IMR-90 (cell line): ENCODE results near the gene CSNK1D. TPM values are rescaled to one million over a fixed set of nuclear protein-coding genes. Genes with fewer than 3 reads are reported as not detected.

ENCODE experiments used
- ATAC-seq: fragments of 200-7000 bp; cut with Tn5 transposase; 2 replicates; pipeline ENCODE4 v1.9.1; 2020; ENCODE audit warnings: low read depth, mild to moderate bottlenecking, moderate library complexity
- BruUV-seq: library from RNA; stranded (reverse); fragments of 400-500 nt; replicated peaks from 2 replicates; lab custom pipeline; 2021; lab: Mats Ljungman, UMichigan
- CTCF ChIA-PET: fragments of 300-600 bp; formaldehyde crosslinking; extraction: SDS; loops from one replicate; lab custom pipeline; 2021; ENCODE audit warnings: antibody characterized with exemption; lab: Yijun Ruan, JAX
- POLR2A ChIA-PET: fragments of 300-600 bp; sonication (Branson Sonifier 250); formaldehyde crosslinking; loops from one replicate; lab custom pipeline; 2022; ENCODE audit warnings: antibody characterized with exemption; ENCODE audit not compliant: unreplicated experiment; lab: Charles Lee
- DNase-seq: peaks from one replicate; pipeline ENCODE4 v3.0.0; 2013
- H2AFZ ChIP-seq: replicated peaks from 2 replicates; pipeline ENCODE3; 2013; ENCODE audit warnings: low read length, mild to moderate bottlenecking; ENCODE audit not compliant: poor library complexity
- H2AK5ac ChIP-seq: 2 replicates; pipeline ENCODE4 v1.6.1; 2013; ENCODE audit warnings: low read depth, low read length, inconsistent platforms
- H2AK9ac ChIP-seq: replicated peaks from 2 replicates; pipeline ENCODE3; 2013; ENCODE audit warnings: mild to moderate bottlenecking, low read depth, low read length, moderate library complexity; ENCODE audit not compliant: poor library complexity
- H2BK120ac ChIP-seq: 2 replicates; pipeline ENCODE4 v1.6.1; 2013; ENCODE audit warnings: low read depth, low read length, inconsistent platforms
- H2BK15ac ChIP-seq: 3 replicates; pipeline ENCODE4 v1.6.1; 2013; ENCODE audit warnings: low read depth, low read length, inconsistent platforms
- H2BK20ac ChIP-seq: 2 replicates; pipeline ENCODE4 v1.6.1; 2013; ENCODE audit warnings: low read depth, mild to moderate bottlenecking, inconsistent platforms, low read length, moderate library complexity
- H2BK5ac ChIP-seq: 2 replicates; pipeline ENCODE4 v1.6.1; 2013; ENCODE audit warnings: mild to moderate bottlenecking, low read depth, low read length, inconsistent platforms; ENCODE audit not compliant: poor library complexity, severe bottlenecking
- H3K14ac ChIP-seq: replicated peaks from 2 replicates; pipeline ENCODE4 v1.6.1; 2013; ENCODE audit warnings: low read depth, low read length, inconsistent platforms
- H3K18ac ChIP-seq: 2 replicates; pipeline ENCODE4 v1.6.1; 2013; ENCODE audit warnings: low read depth, low read length, control low read depth
- H3K23ac ChIP-seq: 2 replicates; pipeline ENCODE4 v1.6.1; 2013; ENCODE audit warnings: low read depth, low read length, inconsistent platforms
- H3K27ac ChIP-seq: 2 replicates; pipeline ENCODE4 v1.5.1; 2013; ENCODE audit warnings: mild to moderate bottlenecking, control low read depth, low read length; ENCODE audit not compliant: insufficient read depth
- H3K27me3 ChIP-seq: 2 replicates; pipeline ENCODE4 v1.6.1; 2013; ENCODE audit warnings: low read length; ENCODE audit not compliant: control insufficient read depth, insufficient read depth
- H3K36me3 ChIP-seq: 2 replicates; pipeline ENCODE4 v1.6.1; 2013; ENCODE audit warnings: low read length, mixed read lengths; ENCODE audit not compliant: control insufficient read depth, insufficient read depth
- H3K4ac ChIP-seq: 2 replicates; pipeline ENCODE4 v1.6.1; 2013; ENCODE audit warnings: low read depth, low read length, inconsistent platforms
- H3K4me1 ChIP-seq: 2 replicates; pipeline ENCODE4 v1.6.1; 2013; ENCODE audit warnings: low read length, mixed read lengths; ENCODE audit not compliant: control insufficient read depth, insufficient read depth
- H3K4me2 ChIP-seq: 2 replicates; pipeline ENCODE4 v1.6.1; 2013; ENCODE audit warnings: low read depth, mild to moderate bottlenecking, control low read depth, low read length, moderate library complexity
- H3K4me3 ChIP-seq: 2 replicates; pipeline ENCODE4 v1.5.1; 2013; ENCODE audit warnings: low read depth, mild to moderate bottlenecking, control low read depth, low read length, moderate library complexity; ENCODE audit not compliant: insufficient read depth
- H3K56ac ChIP-seq: 2 replicates; pipeline ENCODE4 v1.6.1; 2013; ENCODE audit warnings: low read length, inconsistent platforms; ENCODE audit not compliant: insufficient read depth; ENCODE audit errors: extremely low read depth
- H3K79me1 ChIP-seq, 2 experiments: 2 replicates each; pipeline ENCODE4 v1.6.1; 2013; ENCODE audit warnings: low read length in 2 of 2, inconsistent platforms in 1 of 2, low read depth in 1 of 2
- H3K9ac ChIP-seq: 2 replicates; pipeline ENCODE4 v1.6.1; 2013; ENCODE audit warnings: low read depth, low read length, control low read depth
- H3K9me1 ChIP-seq: 2 replicates; pipeline ENCODE4 v1.6.1; 2013; ENCODE audit warnings: low read length, inconsistent platforms; ENCODE audit not compliant: insufficient read depth
- H3K9me3 ChIP-seq: 2 replicates; pipeline ENCODE4 v1.6.1; 2013; ENCODE audit warnings: low read length; ENCODE audit not compliant: control insufficient read depth, insufficient read depth
- H4K20me1 ChIP-seq: 2 replicates; pipeline ENCODE4 v1.6.1; 2013; ENCODE audit warnings: low read length, inconsistent platforms; ENCODE audit not compliant: insufficient read depth
- H4K5ac ChIP-seq: 2 replicates; pipeline ENCODE4 v1.6.1; 2013; ENCODE audit warnings: mild to moderate bottlenecking, low read depth, low read length, control low read depth
- H4K8ac ChIP-seq, 2 experiments: 2 replicates each; pipeline ENCODE4 v1.6.1; 2013; ENCODE audit warnings: low read depth in 2 of 2, low read length in 2 of 2, control low read depth in 1 of 2, inconsistent platforms in 1 of 2
- H4K91ac ChIP-seq: 2 replicates; pipeline ENCODE4 v1.6.1; 2013; ENCODE audit warnings: low read depth, low read length, inconsistent platforms; ENCODE audit not compliant: insufficient read depth
- BHLHE40 ChIP-seq: fragments of 150-350 bp; IDR thresholded peaks from 2 replicates; pipeline ENCODE4 v1.6.1; 2016; ENCODE audit warnings: mild to moderate bottlenecking, low read depth, low read length
- SMC3 ChIP-seq: fragments of 150-350 bp; IDR thresholded peaks from 2 replicates; pipeline ENCODE4 v1.6.1; 2016; ENCODE audit warnings: low read depth, mild to moderate bottlenecking, antibody characterized with exemption, low read length, moderate library complexity
- WGBS, 2 experiments: methylation state at CpG; one replicate each; pipeline versions ENCODE4 v1.1.5 to v1.1.7; 2013; ENCODE audit warnings: missing lambda C conversion rate in 2 of 2; ENCODE audit not compliant: insufficient read length in 1 of 2; ENCODE audit errors: extremely low coverage in 2 of 2; 5-methylcytosine and 5-hydroxymethylcytosine counted together
- dilution Hi-C: fragments of 300-500 bp; cut with HindIII; formaldehyde crosslinking; loops from one replicate; pipeline ENCODE4 v1.14.3; 2018; ENCODE audit warnings: low sequenced_read_pairs; ENCODE audit not compliant: unreplicated experiment
- in situ Hi-C: fragments of 300-500 bp; cut with MboI; formaldehyde crosslinking; loops from 3 replicates; pipeline ENCODE4 v1.14.3; 2019; ENCODE audit warnings: low sequenced_read_pairs, inconsistent platforms, mixed read lengths
- intact Hi-C: fragments of 100-400 bp; cut with micrococcal nuclease; formaldehyde crosslinking; loops from 2 replicates; pipeline ENCODE4 v1.10.0; 2022
- polyA plus RNA-seq, 3 experiments: library from polyadenylated mRNA; depleted of rRNA; stranded (reverse); fragments of >200 nt; gene quantifications; 2 replicates each; pipeline ENCODE4 v1.2.3, GENCODE V29; 2012; ENCODE audit warnings: low replicate concordance in 1 of 3
- total RNA-seq: library from RNA; depleted of rRNA; stranded (reverse); fragments of >200 nt; gene quantifications from 2 replicates; pipeline ENCODE4 v1.2.3, GENCODE V29; 2012
- TF ChIP-seq, protein P1 (sequence below): fragments of 150-350 bp; IDR thresholded peaks from 2 replicates; pipeline ENCODE4 v1.6.1; 2017; ENCODE audit warnings: mild to moderate bottlenecking, antibody characterized with exemption, low read length, low read depth

CSNK1D gene
- total and polyA plus RNA-seq, 2 of the 4 experiments (the other 2 are of a cell fraction), result 47.1 to 186 TPM

DNA sequence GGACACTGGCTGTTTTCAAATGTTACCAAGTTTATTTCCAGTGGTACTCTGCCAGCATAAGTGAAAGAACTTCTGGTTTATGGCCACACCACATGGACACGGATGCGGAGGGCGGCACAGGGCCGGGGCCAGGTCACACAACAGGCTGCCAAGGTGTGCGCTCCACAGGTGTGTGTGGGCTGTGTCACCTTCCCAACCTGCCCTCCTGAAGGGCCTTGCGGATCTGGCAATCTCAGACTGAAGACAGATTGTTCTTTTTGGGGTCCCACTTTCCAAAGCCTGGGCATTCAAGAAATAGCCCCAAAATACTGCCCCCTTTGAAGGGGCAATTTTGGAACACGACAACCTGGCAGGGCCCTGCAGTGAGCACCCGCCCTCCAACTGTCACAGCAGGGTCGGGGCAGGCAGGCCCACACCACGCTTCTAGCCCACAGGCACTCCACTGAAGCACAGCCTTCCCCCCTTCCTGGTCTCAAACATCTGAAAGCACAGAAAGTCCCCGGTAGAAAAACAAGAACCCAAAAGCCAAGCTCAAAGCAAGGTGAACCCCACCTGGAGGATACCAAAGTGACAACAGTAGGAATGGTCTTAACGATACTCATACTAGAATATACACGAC is 3.5 kb downstream of the CSNK1D start:
- H2AK5ac ChIP-seq, result no peak overlapping the region; the same call in 1 of the 2 replicates
- ATAC-seq, result no peak
- H3K4me1 ChIP-seq, result peaks cover 44% of the 10 kb centered on the region
- H3K18ac ChIP-seq, result no peak overlapping the region
- H3K14ac ChIP-seq, result no peak overlapping the region
- H3K4me3 ChIP-seq, result no peak overlapping the region
- intact Hi-C loops (loop anchor here (5.0 kb wide), 1 partner anchor 52 kb away; no protein-coding TSS in a partner anchor), dilution Hi-C loops (no loop called here), in situ Hi-C loops (no loop called here)
- H4K5ac ChIP-seq, result no peak overlapping the region
- CTCF ChIA-PET, result no interaction called here
- H3K36me3 ChIP-seq, result peaks cover 43% of the 10 kb centered on the region
- POLR2A ChIA-PET, result interaction anchor here (0.8 kb wide), 1 partner anchor 74 kb away, joined by 16 read pairs; no protein-coding TSS in a partner anchor
- no peak overlapping the region for H2BK120ac ChIP-seq
- TF ChIP-seq BHLHE40, result no peak
- TF ChIP-seq, protein P1, sequence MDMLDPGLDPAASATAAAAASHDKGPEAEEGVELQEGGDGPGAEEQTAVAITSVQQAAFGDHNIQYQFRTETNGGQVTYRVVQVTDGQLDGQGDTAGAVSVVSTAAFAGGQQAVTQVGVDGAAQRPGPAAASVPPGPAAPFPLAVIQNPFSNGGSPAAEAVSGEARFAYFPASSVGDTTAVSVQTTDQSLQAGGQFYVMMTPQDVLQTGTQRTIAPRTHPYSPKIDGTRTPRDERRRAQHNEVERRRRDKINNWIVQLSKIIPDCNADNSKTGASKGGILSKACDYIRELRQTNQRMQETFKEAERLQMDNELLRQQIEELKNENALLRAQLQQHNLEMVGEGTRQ, result no peak
- TF ChIP-seq SMC3, result no peak
- H2BK15ac ChIP-seq, result no peak overlapping the region
- H2BK5ac ChIP-seq, result no peak overlapping the region
- no peak overlapping the region for H2AK9ac ChIP-seq
- WGBS, 2 experiments, result 92% methylated on average over 9 of the region's 13 CpGs; no CpG with 5 or more reads in 1 of the 2 experiments
- no peak overlapping the region; the same call in 1 of the 2 replicates for H3K23ac ChIP-seq
- no peak overlapping the region for H4K8ac ChIP-seq
- no peak overlapping the region for H3K56ac ChIP-seq
- H3K79me1 ChIP-seq, result peaks cover 13 to 70% of the 10 kb centered on the region in 2 experiments
- no TSS peak for BruUV-seq
- H3K4ac ChIP-seq, result no peak overlapping the region
- no peak for DNase-seq
- H4K91ac ChIP-seq, result no peak overlapping the region
- H3K9me3 ChIP-seq, result no peaks in the 10 kb centered on the region
- H3K9me1 ChIP-seq, result peaks cover 43% of the 10 kb centered on the region
- no peak overlapping the region for H3K27ac ChIP-seq
- peaks cover 78% of the 10 kb centered on the region for H4K20me1 ChIP-seq
- H2AFZ ChIP-seq, result no peak overlapping the region
- no peak overlapping the region for H2BK20ac ChIP-seq
- 0 out of 2 replicates have a peak overlapping the region, but pooled peaks have one; percentile 14 for H3K4me2 ChIP-seq
- H3K9ac ChIP-seq, result no peak overlapping the region
- no peaks in the 10 kb centered on the region for H3K27me3 ChIP-seq
